OCI-LY1 (cell line): ENCODE results near the gene CACNG1.

Experiments used
- CTCF ChIP-seq: fragments of 200-600 bp; sonication (generic), shearing (Covaris generic); IDR thresholded peaks from 2 replicates; pipeline ENCODE4 v1.5.1; 2017; ENCODE audit warnings: mild to moderate bottlenecking, antibody characterized with exemption, low read length, moderate library complexity, mixed read lengths
- EZH2 ChIP-seq: fragments of 200-600 bp; sonication (generic), shearing (Covaris generic); IDR thresholded peaks from 2 replicates; pipeline ENCODE4 v1.8.0; 2017; ENCODE audit warnings: borderline replicate concordance, mixed run types, mild to moderate bottlenecking, antibody characterized with exemption, low read length, moderate library complexity, mixed read lengths

- TF ChIP-seq EZH2, result no peak
- no peak; the same call in 1 of the 2 replicates for TF ChIP-seq CTCF
Observed at GRCh38 chr17:67082107-67082506, 37.8 kb downstream of the CACNG1 start.
